ENCODE measurements around the gene ARHGAP24.

- TF ChIP-seq, protein P1, sequence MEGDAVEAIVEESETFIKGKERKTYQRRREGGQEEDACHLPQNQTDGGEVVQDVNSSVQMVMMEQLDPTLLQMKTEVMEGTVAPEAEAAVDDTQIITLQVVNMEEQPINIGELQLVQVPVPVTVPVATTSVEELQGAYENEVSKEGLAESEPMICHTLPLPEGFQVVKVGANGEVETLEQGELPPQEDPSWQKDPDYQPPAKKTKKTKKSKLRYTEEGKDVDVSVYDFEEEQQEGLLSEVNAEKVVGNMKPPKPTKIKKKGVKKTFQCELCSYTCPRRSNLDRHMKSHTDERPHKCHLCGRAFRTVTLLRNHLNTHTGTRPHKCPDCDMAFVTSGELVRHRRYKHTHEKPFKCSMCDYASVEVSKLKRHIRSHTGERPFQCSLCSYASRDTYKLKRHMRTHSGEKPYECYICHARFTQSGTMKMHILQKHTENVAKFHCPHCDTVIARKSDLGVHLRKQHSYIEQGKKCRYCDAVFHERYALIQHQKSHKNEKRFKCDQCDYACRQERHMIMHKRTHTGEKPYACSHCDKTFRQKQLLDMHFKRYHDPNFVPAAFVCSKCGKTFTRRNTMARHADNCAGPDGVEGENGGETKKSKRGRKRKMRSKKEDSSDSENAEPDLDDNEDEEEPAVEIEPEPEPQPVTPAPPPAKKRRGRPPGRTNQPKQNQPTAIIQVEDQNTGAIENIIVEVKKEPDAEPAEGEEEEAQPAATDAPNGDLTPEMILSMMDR (IDR thresholded peaks at IDR 0.05; ENCODE audit: insufficient read depth, low read length, poor library complexity, severe bottlenecking) = no peak
- TF ChIP-seq EZH2phosphoT487 (conservative IDR thresholded peaks at IDR 0.05; ENCODE audit: low read length) = no peak
Measured at GRCh38 chr4:85946821-85947220, 471.9 kb downstream of the ARHGAP24 start.
